HepG2 (cell line): ENCODE measurements around the gene BACH1. TPM values are rescaled to one million over a fixed set of nuclear protein-coding genes. Genes with fewer than 3 reads are reported as not detected.

ENCODE experiments used
- ATAC-seq: fragments of 200-7000 bp; cut with Tn5 transposase; 3 replicates; pipeline ENCODE4 v1.9.1; 2020; ENCODE audit warnings: mild to moderate bottlenecking, moderate library complexity
- BruUV-seq: library from RNA; stranded (reverse); fragments of 400-500 nt; replicated peaks from 2 replicates; lab custom pipeline; 2021; lab: Mats Ljungman, UMichigan
- CTCF ChIA-PET: fragments of 300-600 bp; formaldehyde crosslinking; extraction: SDS; loops from one replicate; lab custom pipeline; 2021; ENCODE audit warnings: low total read pairs, inconsistent platforms, low intra/inter-chr PET ratio; lab: Yijun Ruan, JAX
- POLR2A ChIA-PET: fragments of 350-600 bp; sonication (Branson Sonifier 250); formaldehyde crosslinking; loops from one replicate; lab custom pipeline; 2020; ENCODE audit warnings: antibody characterized with exemption, inconsistent platforms; lab: Yijun Ruan, JAX
- DNase-seq: peaks from one replicate; pipeline ENCODE4 v3.0.0-alpha.2; 2015; ENCODE audit warnings: low spot score
- FAIRE-seq: peaks from 3 replicates; lab custom pipeline; 2011; peaks lifted over from hg19 to GRCh38; lab: Jason Lieb, UNC
- H2AFZ ChIP-seq: one replicate; pipeline ENCODE4 v1.6.1; 2011; ENCODE audit warnings: low read length, inconsistent platforms
- H3K27ac ChIP-seq: fragments of 300-600 bp; 3 replicates; pipeline ENCODE4 v1.8.0; 2011; ENCODE audit warnings: mixed run types, mild to moderate bottlenecking, mixed read lengths, low read length, inconsistent platforms; ENCODE audit not compliant: insufficient read depth; ENCODE audit errors: extremely low read length
- H3K27me3 ChIP-seq, 2 experiments: fragments of 200-600 bp in 1 of 2; 2 replicates in 1 of 2; 3 replicates in 1 of 2; pipeline versions ENCODE4 v1.6.0 to v1.8.0; 2011; ENCODE audit warnings: low read length in 2 of 2, mild to moderate bottlenecking in 2 of 2, moderate library complexity in 2 of 2, inconsistent platforms in 1 of 2; ENCODE audit not compliant: insufficient read depth in 2 of 2, control insufficient read depth in 1 of 2
- H3K36me3 ChIP-seq, 2 experiments: fragments of 200-600 bp in 1 of 2; replicated peaks in 1 of 2; 2 replicates in 1 of 2; 3 replicates in 1 of 2; pipeline versions ENCODE4 v1.5.1 to v1.8.0; 2011; ENCODE audit warnings: low read length in 2 of 2, inconsistent platforms in 1 of 2; ENCODE audit not compliant: insufficient read depth in 2 of 2, control insufficient read depth in 1 of 2
- H3K4me1 ChIP-seq: 2 replicates; pipeline ENCODE4 v1.5.1; 2012; ENCODE audit warnings: low read length, inconsistent platforms; ENCODE audit not compliant: insufficient read depth
- H3K4me2 ChIP-seq: 2 replicates; pipeline ENCODE4 v1.6.0; 2011; ENCODE audit warnings: low read depth, low read length, inconsistent platforms
- H3K4me3 ChIP-seq, 3 experiments: fragments of 200-600 bp in 1 of 3; sonication (generic), shearing (Covaris generic) in 1 of 3; replicated peaks in 1 of 3; 2 replicates each; pipeline ENCODE4 v1.5.1; 2011 to 2016; ENCODE audit warnings: low read length in 3 of 3, inconsistent platforms in 2 of 3, low read depth in 2 of 3, mild to moderate bottlenecking in 2 of 3, control low read depth in 1 of 3, mixed read lengths in 1 of 3; ENCODE audit not compliant: insufficient read depth in 1 of 3
- H3K79me2 ChIP-seq: one replicate; pipeline ENCODE4 v1.6.1; 2011; ENCODE audit warnings: low read length, inconsistent platforms; ENCODE audit not compliant: insufficient read depth
- H3K9ac ChIP-seq: 2 replicates; pipeline ENCODE4 v1.6.0; 2011; ENCODE audit warnings: mild to moderate bottlenecking, low read depth, low read length, inconsistent platforms; ENCODE audit not compliant: insufficient read depth
- H3K9me3 ChIP-seq: 2 replicates; pipeline ENCODE4 v1.5.1; 2012; ENCODE audit warnings: mild to moderate bottlenecking, low read length
- H4K20me1 ChIP-seq: 2 replicates; pipeline ENCODE4 v1.6.0; 2011; ENCODE audit warnings: inconsistent platforms, mild to moderate bottlenecking, low read length, moderate library complexity; ENCODE audit not compliant: insufficient read depth
- CHCHD3 ChIP-seq: sonication (generic); formaldehyde crosslinking; IDR thresholded peaks from 2 replicates; pipeline ENCODE4 v1.8.0; 2022; ENCODE audit warnings: mild to moderate bottlenecking, missing genetic modification reagents, moderate library complexity
- MXD3 ChIP-seq: IDR thresholded peaks from 2 replicates; pipeline ENCODE4 v1.6.1; 2016; ENCODE audit warnings: mild to moderate bottlenecking, missing biosample characterization, missing genetic modification reagents
- POLR2A ChIP-seq, 2 experiments: IDR thresholded peaks; 2 replicates each; pipeline ENCODE4 v1.6.1; 2011; ENCODE audit warnings: low read depth in 2 of 2, low read length in 2 of 2, mild to moderate bottlenecking in 1 of 2, moderate library complexity in 1 of 2; ENCODE audit not compliant: insufficient read depth in 1 of 2
- ZBTB37 ChIP-seq: sonication (generic); formaldehyde crosslinking; IDR thresholded peaks from 2 replicates; pipeline ENCODE4 v1.4.0; 2020; ENCODE audit warnings: mild to moderate bottlenecking, missing genetic modification reagents
- ZSCAN22 ChIP-seq: sonication (generic); formaldehyde crosslinking; IDR thresholded peaks from 2 replicates; pipeline ENCODE4 v1.4.0; 2020; ENCODE audit warnings: mild to moderate bottlenecking, missing genetic modification reagents
- WGBS: methylation state at CpG from one replicate; pipeline ENCODE4 v1.1.6; 2017; ENCODE audit warnings: low lambda C conversion rate; 5-methylcytosine and 5-hydroxymethylcytosine counted together
- in situ Hi-C: cut with HindIII; loops from 2 replicates; pipeline ENCODE4 v1.10.0; 2017; ENCODE audit warnings: low pct_unique_long_range_greater_than_20kb; ENCODE audit not compliant: extremely low pct_ligation_motif_present
- intact Hi-C: fragments of 100-400 bp; cut with micrococcal nuclease; formaldehyde crosslinking; loops from one replicate; pipeline ENCODE4 v1.10.0; 2022; ENCODE audit not compliant: unreplicated experiment
- polyA plus RNA-seq, 8 experiments: library from polyadenylated mRNA; depleted of rRNA in 3 of 8; stranded (reverse) in 7 of 8; unstranded in 1 of 8; fragments of >200 nt; fragmentation: Illumina TruSeq in 4 of 8; extraction: Trizol in 4 of 8; gene quantifications; 2 replicates each; pipeline versions ENCODE4 v1.2.1 to v1.2.3, GENCODE V29; 2011 to 2016; ENCODE audit warnings: low read depth in 4 of 8, missing spikeins in 1 of 8, mixed read lengths in 1 of 8; ENCODE audit not compliant: insufficient read depth in 1 of 8
- total RNA-seq, 5 experiments: library from RNA; depleted of rRNA; stranded (reverse); fragments of >200 nt; fragmentation: Illumina TruSeq; extraction: Trizol; gene quantifications; 2 replicates each; pipeline ENCODE4 v1.2.3, GENCODE V29; 2016; ENCODE audit warnings: low read depth in 1 of 5
- TF ChIP-seq, protein P1 (sequence below): sonication (generic); formaldehyde crosslinking; conservative IDR thresholded peaks from 2 replicates; pipeline ENCODE4 v1.5.0; 2020; ENCODE audit warnings: missing genetic modification reagents
- TF ChIP-seq, protein P2 (sequence below): sonication (generic); formaldehyde crosslinking; IDR thresholded peaks from 2 replicates; pipeline ENCODE4 v1.9.0; 2021; ENCODE audit warnings: missing genetic modification reagents, mild to moderate bottlenecking, borderline replicate concordance
- TF ChIP-seq, protein P3 (sequence below): fragments of 450-650 bp; IDR thresholded peaks from 2 replicates; pipeline ENCODE4 v1.6.1; 2017; ENCODE audit warnings: mild to moderate bottlenecking

The BACH1 gene
- total and polyA plus RNA-seq, 2 of the 13 experiments (the other 11 are each of a cell fraction or from before 2014, with no cell fraction given), result 16.5 to 51.7 TPM

DNA sequence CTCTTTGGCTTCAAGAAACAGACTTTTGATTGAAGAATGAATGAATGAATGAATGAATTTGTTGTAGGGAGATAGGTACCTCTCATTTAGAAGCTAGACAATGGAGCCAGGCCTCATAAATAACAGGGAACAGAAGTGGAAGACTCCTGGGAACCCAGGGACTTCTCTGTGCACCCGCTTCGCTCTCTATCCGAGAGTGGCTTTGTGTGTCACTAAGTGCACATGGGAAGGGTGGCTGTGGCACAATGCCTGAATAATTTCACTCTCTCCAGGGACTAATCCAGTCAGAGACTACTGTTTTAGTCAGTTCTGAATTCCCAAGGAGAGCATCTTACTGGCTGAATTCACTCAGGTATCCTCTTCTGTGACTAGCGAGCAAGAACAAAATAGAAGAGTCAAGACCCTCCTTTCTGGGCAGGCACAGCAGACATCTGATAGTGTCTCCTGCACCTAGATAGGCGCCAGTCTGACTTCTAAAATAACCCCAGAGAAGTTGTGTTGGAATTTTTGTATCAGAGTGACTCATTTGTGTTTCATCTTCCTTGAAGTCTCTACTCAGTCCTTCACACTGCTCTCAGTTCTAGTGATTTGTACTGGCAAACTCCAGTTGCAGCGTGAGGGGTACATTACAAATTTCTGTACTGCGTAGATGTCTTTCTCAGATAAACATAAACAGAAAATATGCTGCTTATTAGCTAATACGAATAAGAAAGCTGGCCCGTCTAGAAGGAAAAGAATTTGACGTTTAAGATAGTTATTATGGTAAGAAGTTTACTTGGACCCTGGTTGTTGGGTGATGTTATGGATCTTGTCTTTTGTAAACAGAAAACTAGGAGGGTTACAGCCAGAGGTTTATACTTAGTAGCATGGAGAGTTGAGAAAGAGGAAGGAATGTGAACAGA, 34.0 kb downstream of the BACH1 start:
- in situ Hi-C loops (no loop called here), intact Hi-C loops (no loop called here)
- no TSS peak for BruUV-seq
- FAIRE-seq (no peak), ATAC-seq (no peak), DNase-seq (no peak)
- Histone ChIP-seq H3K27me3 (no peaks in the 10 kb centered on the region), H2AFZ (no peak overlapping the region), H3K4me3 (no peak overlapping the region), H3K79me2 (peaks cover 28% of the 10 kb centered on the region), H3K4me2 (no peak overlapping the region), H3K9me3 (no peaks in the 10 kb centered on the region), H3K9ac (no peak overlapping the region), H4K20me1 (peaks cover 9% of the 10 kb centered on the region), H3K27ac (no peak overlapping the region), H3K4me1 (no peaks in the 10 kb centered on the region), H3K36me3 (peaks cover 7 to 46% of the 10 kb centered on the region in 2 experiments; a peak in 4 of 5 replicates)
- POLR2A ChIA-PET, result no interaction called here
- no peak for TF ChIP-seq POLR2A (IDR thresholded peaks at IDR 0.05; ENCODE audit: insufficient read depth in 1 of 2, low read depth in 2 of 2, low read length in 2 of 2)
- TF ChIP-seq MXD3, result no peak
- CTCF ChIA-PET, result no interaction called here
- 94% methylated on average over 10 of the region's 10 CpGs for WGBS

DNA sequence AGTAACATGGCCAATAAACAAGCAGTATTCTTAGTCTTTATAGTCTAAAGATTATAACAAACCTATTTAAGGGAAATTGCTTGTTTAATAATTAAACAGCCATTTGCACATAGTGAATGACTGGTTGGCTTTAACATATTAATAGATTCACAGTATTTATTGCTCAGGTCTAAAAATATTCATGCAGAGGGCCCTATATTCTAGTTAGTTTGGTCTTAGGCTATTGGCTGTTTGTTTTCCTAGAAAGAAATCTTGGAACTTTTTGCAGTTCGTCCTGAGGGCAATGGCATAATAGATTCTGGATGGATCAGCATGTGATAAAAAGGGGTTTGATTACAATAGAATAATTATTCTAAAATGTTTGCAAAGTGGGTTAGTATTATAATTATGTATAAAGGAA, 34.7 kb downstream of the BACH1 start:
- ATAC-seq (no peak), FAIRE-seq (no peak), DNase-seq (no peak)
- in situ Hi-C loops (no loop called here), intact Hi-C loops (no loop called here)
- no peak overlapping the region for H3K4me3 ChIP-seq
- POLR2A ChIA-PET, result no interaction called here
- WGBS, result 94% methylated on average over 1 of the region's 1 CpG
- H3K9ac ChIP-seq, result no peak overlapping the region
- no peak overlapping the region for H3K4me2 ChIP-seq
- BruUV-seq, result no TSS peak
- no peaks in the 10 kb centered on the region for H3K9me3 ChIP-seq
- H3K4me1 ChIP-seq, result no peaks in the 10 kb centered on the region
- no peaks in the 10 kb centered on the region for H3K27me3 ChIP-seq
- H4K20me1 ChIP-seq, result peaks cover 9% of the 10 kb centered on the region
- no peak overlapping the region for H2AFZ ChIP-seq
- peaks cover 7 to 42% of the 10 kb centered on the region in 2 experiments; a peak in 4 of 5 replicates for H3K36me3 ChIP-seq
- H3K27ac ChIP-seq, result no peak overlapping the region
- H3K79me2 ChIP-seq, result peaks cover 25% of the 10 kb centered on the region
- CTCF ChIA-PET, result no interaction called here
- TF ChIP-seq ZSCAN22, result no peak
- no peak for TF ChIP-seq CHCHD3 (CRISPR knock-in tag)
- TF ChIP-seq, protein P1, sequence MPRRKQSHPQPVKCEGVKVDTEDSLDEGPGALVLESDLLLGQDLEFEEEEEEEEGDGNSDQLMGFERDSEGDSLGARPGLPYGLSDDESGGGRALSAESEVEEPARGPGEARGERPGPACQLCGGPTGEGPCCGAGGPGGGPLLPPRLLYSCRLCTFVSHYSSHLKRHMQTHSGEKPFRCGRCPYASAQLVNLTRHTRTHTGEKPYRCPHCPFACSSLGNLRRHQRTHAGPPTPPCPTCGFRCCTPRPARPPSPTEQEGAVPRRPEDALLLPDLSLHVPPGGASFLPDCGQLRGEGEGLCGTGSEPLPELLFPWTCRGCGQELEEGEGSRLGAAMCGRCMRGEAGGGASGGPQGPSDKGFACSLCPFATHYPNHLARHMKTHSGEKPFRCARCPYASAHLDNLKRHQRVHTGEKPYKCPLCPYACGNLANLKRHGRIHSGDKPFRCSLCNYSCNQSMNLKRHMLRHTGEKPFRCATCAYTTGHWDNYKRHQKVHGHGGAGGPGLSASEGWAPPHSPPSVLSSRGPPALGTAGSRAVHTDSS (CRISPR knock-in tag), result no peak
- TF ChIP-seq ZBTB37 (CRISPR knock-in tag), result no peak
- TF ChIP-seq, protein P2, sequence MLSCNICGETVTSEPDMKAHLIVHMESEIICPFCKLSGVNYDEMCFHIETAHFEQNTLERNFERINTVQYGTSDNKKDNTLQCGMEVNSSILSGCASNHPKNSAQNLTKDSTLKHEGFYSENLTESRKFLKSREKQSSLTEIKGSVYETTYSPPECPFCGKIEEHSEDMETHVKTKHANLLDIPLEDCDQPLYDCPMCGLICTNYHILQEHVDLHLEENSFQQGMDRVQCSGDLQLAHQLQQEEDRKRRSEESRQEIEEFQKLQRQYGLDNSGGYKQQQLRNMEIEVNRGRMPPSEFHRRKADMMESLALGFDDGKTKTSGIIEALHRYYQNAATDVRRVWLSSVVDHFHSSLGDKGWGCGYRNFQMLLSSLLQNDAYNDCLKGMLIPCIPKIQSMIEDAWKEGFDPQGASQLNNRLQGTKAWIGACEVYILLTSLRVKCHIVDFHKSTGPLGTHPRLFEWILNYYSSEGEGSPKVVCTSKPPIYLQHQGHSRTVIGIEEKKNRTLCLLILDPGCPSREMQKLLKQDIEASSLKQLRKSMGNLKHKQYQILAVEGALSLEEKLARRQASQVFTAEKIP, result no peak
- TF ChIP-seq, protein P3, sequence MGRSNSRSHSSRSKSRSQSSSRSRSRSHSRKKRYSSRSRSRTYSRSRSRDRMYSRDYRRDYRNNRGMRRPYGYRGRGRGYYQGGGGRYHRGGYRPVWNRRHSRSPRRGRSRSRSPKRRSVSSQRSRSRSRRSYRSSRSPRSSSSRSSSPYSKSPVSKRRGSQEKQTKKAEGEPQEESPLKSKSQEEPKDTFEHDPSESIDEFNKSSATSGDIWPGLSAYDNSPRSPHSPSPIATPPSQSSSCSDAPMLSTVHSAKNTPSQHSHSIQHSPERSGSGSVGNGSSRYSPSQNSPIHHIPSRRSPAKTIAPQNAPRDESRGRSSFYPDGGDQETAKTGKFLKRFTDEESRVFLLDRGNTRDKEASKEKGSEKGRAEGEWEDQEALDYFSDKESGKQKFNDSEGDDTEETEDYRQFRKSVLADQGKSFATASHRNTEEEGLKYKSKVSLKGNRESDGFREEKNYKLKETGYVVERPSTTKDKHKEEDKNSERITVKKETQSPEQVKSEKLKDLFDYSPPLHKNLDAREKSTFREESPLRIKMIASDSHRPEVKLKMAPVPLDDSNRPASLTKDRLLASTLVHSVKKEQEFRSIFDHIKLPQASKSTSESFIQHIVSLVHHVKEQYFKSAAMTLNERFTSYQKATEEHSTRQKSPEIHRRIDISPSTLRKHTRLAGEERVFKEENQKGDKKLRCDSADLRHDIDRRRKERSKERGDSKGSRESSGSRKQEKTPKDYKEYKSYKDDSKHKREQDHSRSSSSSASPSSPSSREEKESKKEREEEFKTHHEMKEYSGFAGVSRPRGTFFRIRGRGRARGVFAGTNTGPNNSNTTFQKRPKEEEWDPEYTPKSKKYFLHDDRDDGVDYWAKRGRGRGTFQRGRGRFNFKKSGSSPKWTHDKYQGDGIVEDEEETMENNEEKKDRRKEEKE, result no peak
